Sigmoid colon (tissue), 4 donors: ENCODE data around the gene SLC6A12.

ENCODE experiments used
- EP300 ChIP-seq, 4 donors: sonication (generic); formaldehyde crosslinking; IDR thresholded peaks; one replicate each; pipeline ENCODE4 v1.6.1; 2017; ENCODE audit warnings: antibody characterized with exemption in 4 of 4
- POLR2A ChIP-seq, 2 donors: fragments of 450-650 bp; IDR thresholded peaks; one replicate each; pipeline ENCODE4 v1.6.1; 2016; ENCODE audit warnings: antibody characterized with exemption in 2 of 2, mild to moderate bottlenecking in 2 of 2, moderate library complexity in 2 of 2
- TF ChIP-seq, protein P1 (sequence below), 4 experiments: fragments of 450-650 bp in 3 of 4; fragments of 200-600 bp in 1 of 4; IDR thresholded peaks; one replicate each; pipeline ENCODE4 v1.5.1; 2016 to 2019; ENCODE audit warnings: antibody characterized with exemption in 4 of 4, mild to moderate bottlenecking in 3 of 4, moderate library complexity in 2 of 4

DNA sequence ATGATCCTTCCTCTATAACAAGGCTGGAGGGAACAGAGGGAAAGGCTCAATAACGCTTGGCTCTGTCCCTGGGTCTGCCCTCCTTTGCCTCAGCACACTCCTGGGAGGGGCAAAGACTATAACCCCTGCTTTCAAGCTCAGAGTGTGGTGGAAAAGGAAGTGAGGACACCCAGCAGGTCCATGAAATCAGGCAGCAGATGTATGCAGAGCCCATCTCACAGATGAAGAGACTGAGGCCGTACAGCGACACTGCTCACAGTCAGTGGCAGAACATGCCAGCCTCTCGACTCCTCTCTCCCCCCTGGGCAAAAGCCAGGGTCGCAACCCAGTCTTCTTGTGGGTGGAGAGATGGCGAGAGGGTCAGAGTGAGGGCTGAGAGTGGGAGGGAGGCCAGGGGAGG lies 39.8 kb downstream of the SLC6A12 start:
- TF ChIP-seq, protein P1, sequence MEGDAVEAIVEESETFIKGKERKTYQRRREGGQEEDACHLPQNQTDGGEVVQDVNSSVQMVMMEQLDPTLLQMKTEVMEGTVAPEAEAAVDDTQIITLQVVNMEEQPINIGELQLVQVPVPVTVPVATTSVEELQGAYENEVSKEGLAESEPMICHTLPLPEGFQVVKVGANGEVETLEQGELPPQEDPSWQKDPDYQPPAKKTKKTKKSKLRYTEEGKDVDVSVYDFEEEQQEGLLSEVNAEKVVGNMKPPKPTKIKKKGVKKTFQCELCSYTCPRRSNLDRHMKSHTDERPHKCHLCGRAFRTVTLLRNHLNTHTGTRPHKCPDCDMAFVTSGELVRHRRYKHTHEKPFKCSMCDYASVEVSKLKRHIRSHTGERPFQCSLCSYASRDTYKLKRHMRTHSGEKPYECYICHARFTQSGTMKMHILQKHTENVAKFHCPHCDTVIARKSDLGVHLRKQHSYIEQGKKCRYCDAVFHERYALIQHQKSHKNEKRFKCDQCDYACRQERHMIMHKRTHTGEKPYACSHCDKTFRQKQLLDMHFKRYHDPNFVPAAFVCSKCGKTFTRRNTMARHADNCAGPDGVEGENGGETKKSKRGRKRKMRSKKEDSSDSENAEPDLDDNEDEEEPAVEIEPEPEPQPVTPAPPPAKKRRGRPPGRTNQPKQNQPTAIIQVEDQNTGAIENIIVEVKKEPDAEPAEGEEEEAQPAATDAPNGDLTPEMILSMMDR (IDR thresholded peaks at IDR 0.05) = no peak
- TF ChIP-seq POLR2A (IDR thresholded peaks at IDR 0.05) (no peak), EP300 (IDR thresholded peaks at IDR 0.05) (no peak)
